Keratinocyte (primary cell): Measurements from ENCODE around the gene CSMD2. TPM values are rescaled to one million over a fixed set of nuclear protein-coding genes. Genes with fewer than 3 reads are reported as not detected.
A peak's percentile ranks its signal among the peaks of the same experiment; 100 is the strongest.

Source experiments
- DNase-seq: peaks from one replicate; pipeline ENCODE4 v3.0.0-alpha.2; 2011; ENCODE audit warnings: low read depth, missing footprints, low spot score
- FAIRE-seq: peaks from 2 replicates; lab custom pipeline; 2011; peaks lifted over from hg19 to GRCh38; lab: Jason Lieb, UNC
- H2AFZ ChIP-seq: 2 replicates; pipeline ENCODE4 v1.6.0; 2012; ENCODE audit warnings: low read length, control low read depth, inconsistent platforms; ENCODE audit not compliant: control insufficient read depth
- H3K27ac ChIP-seq: 2 replicates; pipeline ENCODE4 v1.5.1; 2011; ENCODE audit warnings: low read length; ENCODE audit not compliant: control insufficient read depth, insufficient read depth
- H3K27me3 ChIP-seq: 3 replicates; pipeline ENCODE4 v1.6.0; 2011; ENCODE audit warnings: low read length; ENCODE audit not compliant: control insufficient read depth, insufficient read depth; ENCODE audit errors: extremely low read depth
- H3K36me3 ChIP-seq, 2 experiments: 2 replicates in 1 of 2; 3 replicates in 1 of 2; pipeline ENCODE4 v1.5.1; 2011; ENCODE audit warnings: low read length in 2 of 2, mild to moderate bottlenecking in 1 of 2; ENCODE audit not compliant: control insufficient read depth in 2 of 2, insufficient read depth in 2 of 2; ENCODE audit errors: extremely low read depth in 1 of 2
- H3K4me1 ChIP-seq: 3 replicates; pipeline ENCODE4 v1.5.1; 2011; ENCODE audit warnings: low read length; ENCODE audit not compliant: control insufficient read depth, insufficient read depth; ENCODE audit errors: extremely low read depth
- H3K4me2 ChIP-seq: 3 replicates; pipeline ENCODE4 v1.6.0; 2011; ENCODE audit warnings: low read depth, low read length; ENCODE audit not compliant: control insufficient read depth, insufficient read depth; ENCODE audit errors: extremely low read depth
- H3K4me3 ChIP-seq, 3 experiments: fragments of 200-600 bp in 1 of 3; sonication (generic) in 1 of 3; 2 replicates in 2 of 3; 3 replicates in 1 of 3; pipeline ENCODE4 v1.5.1; 2011 to 2016; ENCODE audit warnings: low read length in 3 of 3, mild to moderate bottlenecking in 3 of 3, control low read depth in 2 of 3, inconsistent platforms in 1 of 3, low read depth in 1 of 3, mixed read lengths in 1 of 3, mixed run types in 1 of 3, moderate library complexity in 1 of 3; ENCODE audit not compliant: control insufficient read depth in 2 of 3, insufficient read depth in 2 of 3; ENCODE audit errors: extremely low read depth in 1 of 3
- H3K79me2 ChIP-seq: 2 replicates; pipeline ENCODE4 v1.6.0; 2012; ENCODE audit warnings: low read length; ENCODE audit not compliant: control insufficient read depth, insufficient read depth
- H3K9ac ChIP-seq: 3 replicates; pipeline ENCODE4 v1.6.0; 2011; ENCODE audit warnings: low read length; ENCODE audit not compliant: control insufficient read depth, insufficient read depth; ENCODE audit errors: extremely low read depth
- H3K9me1 ChIP-seq: 3 replicates; pipeline ENCODE4 v1.6.0; 2011; ENCODE audit warnings: low read length; ENCODE audit not compliant: control insufficient read depth, insufficient read depth; ENCODE audit errors: extremely low read depth
- H3K9me3 ChIP-seq: 2 replicates; pipeline ENCODE4 v1.5.1; 2012; ENCODE audit warnings: low read depth, low read length; ENCODE audit not compliant: control insufficient read depth
- H4K20me1 ChIP-seq: 3 replicates; pipeline ENCODE4 v1.6.0; 2011; ENCODE audit warnings: low read length; ENCODE audit not compliant: control insufficient read depth, insufficient read depth; ENCODE audit errors: extremely low read depth
- CTCF ChIP-seq, 3 experiments: IDR thresholded peaks in 1 of 3; conservative IDR thresholded peaks in 1 of 3; optimal IDR thresholded peaks in 1 of 3; 2 replicates in 2 of 3; 3 replicates in 1 of 3; pipeline versions ENCODE3 to v1.5.1; 2011; ENCODE audit warnings: low read length in 3 of 3, mild to moderate bottlenecking in 3 of 3, moderate library complexity in 2 of 3, control low read depth in 1 of 3, inconsistent platforms in 1 of 3; ENCODE audit not compliant: insufficient read depth in 2 of 3; ENCODE audit errors: extremely low read depth in 1 of 3
- EZH2 ChIP-seq: IDR thresholded peaks from one replicate; pipeline ENCODE4 v1.6.1; 2012; ENCODE audit warnings: inconsistent platforms, mild to moderate bottlenecking, low read length, moderate library complexity
- dilution Hi-C: fragments of 300-500 bp; cut with MboI; formaldehyde crosslinking; loops from one replicate; pipeline ENCODE4 v1.7.0; 2020; ENCODE audit warnings: low sequenced_read_pairs; ENCODE audit not compliant: extremely low pct_ligation_motif_present
- polyA plus RNA-seq, 5 experiments: library from polyadenylated mRNA; depleted of rRNA in 3 of 5; stranded (reverse) in 3 of 5; stranded (forward) in 1 of 5; unstranded in 1 of 5; fragments of >200 nt; gene quantifications; 1 replicate in 1 of 5; 2 replicates in 3 of 5; 3 replicates in 1 of 5; pipeline versions ENCODE4 v1.2.1 to v1.2.3, GENCODE V29; 2011 to 2012; ENCODE audit warnings: missing spikeins in 2 of 5, low read depth in 1 of 5, low replicate concordance in 1 of 5

The CSMD2 gene
- polyA plus RNA-seq, 1 donor (not counting 4 experiments of a cell fraction or from before 2014, with no cell fraction given), result 2.0 TPM

GRCh38 chr1:34131396-34132160 is 33.5 kb downstream of the CSMD2 start:
- H3K9ac ChIP-seq, result no peak overlapping the region
- no peaks in the 10 kb centered on the region for H4K20me1 ChIP-seq
- no peak overlapping the region for H2AFZ ChIP-seq
- DNase-seq (no peak), FAIRE-seq (peak; percentile 82)
- no peaks in the 10 kb centered on the region for H3K9me3 ChIP-seq
- TF ChIP-seq EZH2 (no peak), CTCF (optimal IDR thresholded peaks at IDR 0.05 in 1 of 3, IDR thresholded peaks at IDR 0.05 in 1 of 3, conservative IDR thresholded peaks at IDR 0.05 in 1 of 3; ENCODE audit: extremely low read depth in 1 of 3, insufficient read depth in 2 of 3, low read length in 3 of 3) (no peak)
- no peak overlapping the region for H3K4me2 ChIP-seq
- no peaks in the 10 kb centered on the region for H3K9me1 ChIP-seq
- no peaks in the 10 kb centered on the region for H3K27me3 ChIP-seq
- H3K4me3 ChIP-seq, result no peak overlapping the region
- dilution Hi-C loops, result no loop called here
- no peaks in the 10 kb centered on the region for H3K36me3 ChIP-seq
- no peak overlapping the region for H3K27ac ChIP-seq
- H3K4me1 ChIP-seq, result peaks cover 15% of the 10 kb centered on the region
- H3K79me2 ChIP-seq, result no peaks in the 10 kb centered on the region

DNA sequence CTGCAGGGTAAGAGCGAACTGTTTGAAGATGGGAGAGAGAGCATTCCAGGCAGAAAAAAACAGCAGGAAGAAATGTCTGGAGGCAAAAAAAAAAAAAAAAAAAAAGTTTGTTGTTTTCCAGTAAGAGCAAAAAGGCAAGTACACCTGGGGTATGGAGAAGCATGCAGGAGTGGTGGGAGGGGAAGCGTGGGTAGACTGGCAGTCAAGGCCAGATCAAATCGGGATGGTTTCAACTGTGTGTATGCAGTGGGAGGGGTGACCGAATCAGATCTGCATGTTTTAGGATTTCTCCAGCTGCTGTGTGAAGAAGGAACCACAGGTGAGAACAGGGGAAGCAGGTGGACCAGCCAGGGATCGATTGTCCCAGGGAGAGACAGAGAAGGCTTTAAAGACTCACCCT is 34.7 kb downstream of the CSMD2 start:
- no peak overlapping the region for H3K27ac ChIP-seq
- H3K27me3 ChIP-seq, result no peaks in the 10 kb centered on the region
- dilution Hi-C loops, result no loop called here
- H3K9me3 ChIP-seq, result no peaks in the 10 kb centered on the region
- no peak overlapping the region for H3K4me2 ChIP-seq
- TF ChIP-seq CTCF (optimal IDR thresholded peaks at IDR 0.05 in 1 of 3, IDR thresholded peaks at IDR 0.05 in 1 of 3, conservative IDR thresholded peaks at IDR 0.05 in 1 of 3; ENCODE audit: extremely low read depth in 1 of 3, insufficient read depth in 2 of 3, low read length in 3 of 3) (no peak), EZH2 (no peak)
- no peaks in the 10 kb centered on the region for H4K20me1 ChIP-seq
- H3K4me1 ChIP-seq, result peaks cover 15% of the 10 kb centered on the region
- H3K9me1 ChIP-seq, result no peaks in the 10 kb centered on the region
- no peaks in the 10 kb centered on the region for H3K36me3 ChIP-seq
- DNase-seq (no peak), FAIRE-seq (no peak)
- no peak overlapping the region for H3K9ac ChIP-seq
- H3K79me2 ChIP-seq, result no peaks in the 10 kb centered on the region
- no peak overlapping the region for H3K4me3 ChIP-seq
- no peak overlapping the region for H2AFZ ChIP-seq
